NOMO-1 treated with dmso at 0.1 percent for 144 hours (cell line): ENCODE data around the gene SLC43A3.
"Not testable (repeated sequence)": the region's sequence is repeated elsewhere in the genome, so short reads cannot be mapped to it uniquely, and the experiment has no call there.

Source experiments
- DNase-seq: peaks from one replicate; lab custom pipeline; 2025; ENCODE audit not compliant: unreplicated experiment; lab: John Stamatoyannopoulos, UW

SLC43A3 gene

GRCh38 chr11:57460022-57460757 lies 33.3 kb upstream of the SLC43A3 start, which contains the start of gene RTN4RL2:
Gene RTN4RL2 (plus strand): TSS chr11:57460528. CDS start chr11:57460866, 338 bp downstream.
- DNase-seq: peak; percentile 19

- DNase-seq: no peak
Measured at GRCh38 chr11:57459164-57460021, 32.5 kb upstream of the SLC43A3 start.

- no peak for DNase-seq
Measured at GRCh38 chr11:57458410-57459163, 31.7 kb upstream of the SLC43A3 start.

- DNase-seq: no peak
Measured at GRCh38 chr11:57458060-57458409, 31.1 kb upstream of the SLC43A3 start.

GRCh38 chr11:57457643-57458023 lies 30.7 kb upstream of the SLC43A3 start:
- no peak for DNase-seq

- peak; percentile 59 for DNase-seq
Measured at GRCh38 chr11:57456960-57457642, 30.2 kb upstream of the SLC43A3 start.

- DNase-seq: no peak
Measured at GRCh38 chr11:57453543-57454177, 26.7 kb upstream of the SLC43A3 start.

- no peak for DNase-seq
Measured at GRCh38 chr11:57446055-57446454, 19.1 kb upstream of the SLC43A3 start.

GRCh38 chr11:57445122-57445394 lies 18.1 kb upstream of the SLC43A3 start:
- not testable (repeated sequence) for DNase-seq

GRCh38 chr11:57444362-57445121 lies 17.6 kb upstream of the SLC43A3 start:
- no peak for DNase-seq

- DNase-seq: no peak
Measured at GRCh38 chr11:57440744-57441414, 14.0 kb upstream of the SLC43A3 start.

- no peak for DNase-seq
Measured at GRCh38 chr11:57439786-57440185, 12.9 kb upstream of the SLC43A3 start.

- DNase-seq: no peak
Measured at GRCh38 chr11:57438345-57439285, 11.7 kb upstream of the SLC43A3 start.

GRCh38 chr11:57436031-57436430 lies 9.1 kb upstream of the SLC43A3 start:
- no peak for DNase-seq

- DNase-seq: peak; percentile 35
Measured at GRCh38 chr11:57434640-57435546, 8.0 kb upstream of the SLC43A3 start.

- DNase-seq: peak; percentile 38
Measured at GRCh38 chr11:57432714-57433163, 5.8 kb upstream of the SLC43A3 start.

GRCh38 chr11:57432149-57432561 lies 5.2 kb upstream of the SLC43A3 start:
- no peak for DNase-seq
